GM23338 (cell line): ENCODE measurements around the gene KIAA1549.

ENCODE experiments used
- CTCF ChIP-seq, 2 experiments: fragments of 200-600 bp in 1 of 2; sonication (generic) in 1 of 2; conservative IDR thresholded peaks; 2 replicates each; pipeline versions ENCODE4 v1.5.1 to v1.6.1; 2016 to 2017; ENCODE audit warnings: antibody characterized with exemption in 2 of 2, low read depth in 2 of 2, mild to moderate bottlenecking in 2 of 2, moderate library complexity in 1 of 2
- TF ChIP-seq, protein P1 (sequence below): IDR thresholded peaks from one replicate; pipeline ENCODE4 v1.6.1; 2018; ENCODE audit warnings: antibody characterized with exemption; ENCODE audit not compliant: unreplicated experiment

DNA sequence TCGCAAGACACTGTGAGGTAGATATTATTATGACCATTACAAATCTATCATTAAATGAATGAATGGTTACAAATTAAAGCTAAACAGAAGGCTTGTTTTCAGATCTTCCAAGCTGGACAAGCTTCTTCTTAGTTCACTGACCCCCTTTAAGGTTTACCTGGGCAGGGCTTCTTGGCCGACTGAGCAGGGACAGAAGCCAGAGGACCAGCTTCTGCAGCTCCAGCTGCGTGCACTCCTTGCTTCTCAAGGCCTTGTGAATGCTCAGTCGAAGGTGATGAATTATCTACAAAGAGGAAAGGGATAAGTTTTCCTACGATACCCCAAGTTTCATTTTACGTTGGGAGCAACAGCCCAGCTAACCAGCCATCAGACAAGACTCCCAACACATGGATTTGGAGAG lies 45.4 kb upstream of the KIAA1549 start:
- TF ChIP-seq CTCF (conservative IDR thresholded peaks at IDR 0.05; ENCODE audit: low read depth in 2 of 2), result no peak
- TF ChIP-seq, protein P1, sequence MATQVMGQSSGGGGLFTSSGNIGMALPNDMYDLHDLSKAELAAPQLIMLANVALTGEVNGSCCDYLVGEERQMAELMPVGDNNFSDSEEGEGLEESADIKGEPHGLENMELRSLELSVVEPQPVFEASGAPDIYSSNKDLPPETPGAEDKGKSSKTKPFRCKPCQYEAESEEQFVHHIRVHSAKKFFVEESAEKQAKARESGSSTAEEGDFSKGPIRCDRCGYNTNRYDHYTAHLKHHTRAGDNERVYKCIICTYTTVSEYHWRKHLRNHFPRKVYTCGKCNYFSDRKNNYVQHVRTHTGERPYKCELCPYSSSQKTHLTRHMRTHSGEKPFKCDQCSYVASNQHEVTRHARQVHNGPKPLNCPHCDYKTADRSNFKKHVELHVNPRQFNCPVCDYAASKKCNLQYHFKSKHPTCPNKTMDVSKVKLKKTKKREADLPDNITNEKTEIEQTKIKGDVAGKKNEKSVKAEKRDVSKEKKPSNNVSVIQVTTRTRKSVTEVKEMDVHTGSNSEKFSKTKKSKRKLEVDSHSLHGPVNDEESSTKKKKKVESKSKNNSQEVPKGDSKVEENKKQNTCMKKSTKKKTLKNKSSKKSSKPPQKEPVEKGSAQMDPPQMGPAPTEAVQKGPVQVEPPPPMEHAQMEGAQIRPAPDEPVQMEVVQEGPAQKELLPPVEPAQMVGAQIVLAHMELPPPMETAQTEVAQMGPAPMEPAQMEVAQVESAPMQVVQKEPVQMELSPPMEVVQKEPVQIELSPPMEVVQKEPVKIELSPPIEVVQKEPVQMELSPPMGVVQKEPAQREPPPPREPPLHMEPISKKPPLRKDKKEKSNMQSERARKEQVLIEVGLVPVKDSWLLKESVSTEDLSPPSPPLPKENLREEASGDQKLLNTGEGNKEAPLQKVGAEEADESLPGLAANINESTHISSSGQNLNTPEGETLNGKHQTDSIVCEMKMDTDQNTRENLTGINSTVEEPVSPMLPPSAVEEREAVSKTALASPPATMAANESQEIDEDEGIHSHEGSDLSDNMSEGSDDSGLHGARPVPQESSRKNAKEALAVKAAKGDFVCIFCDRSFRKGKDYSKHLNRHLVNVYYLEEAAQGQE, result no peak
